K562 (cell line): ENCODE data around the gene PGM2. TPM values are rescaled to one million over a fixed set of nuclear protein-coding genes. Genes with fewer than 3 reads are reported as not detected.

Experiments used
- CREM ChIP-seq: IDR thresholded peaks from 2 replicates; pipeline ENCODE4 v1.6.1; 2014; ENCODE audit warnings: antibody characterized with exemption, low read depth
- CXXC5 ChIP-seq: fragments of 250-450 bp; sonication (Bioruptor Pico); IDR thresholded peaks from 2 replicates; pipeline ENCODE4 v1.8.0; 2022; ENCODE audit warnings: inconsistent platforms, mild to moderate bottlenecking, moderate library complexity
- DIDO1 ChIP-seq: fragments of 450-650 bp; IDR thresholded peaks from 2 replicates; pipeline ENCODE4 v1.6.1; 2016; ENCODE audit warnings: low read depth, missing biosample characterization, missing genetic modification characterization
- KAT8 ChIP-seq: fragments of 450-650 bp; IDR thresholded peaks from 2 replicates; pipeline ENCODE4 v1.6.1; 2016; ENCODE audit warnings: low read depth, mild to moderate bottlenecking
- NRF1 ChIP-seq, 2 experiments: fragments of 450-650 bp; IDR thresholded peaks in 1 of 2; conservative IDR thresholded peaks in 1 of 2; 2 replicates each; pipeline ENCODE4 v1.6.1; 2014; ENCODE audit warnings: mild to moderate bottlenecking in 2 of 2
- TRIM24 ChIP-seq, 2 experiments: fragments of 450-650 bp; IDR thresholded peaks; 2 replicates each; pipeline ENCODE4 v1.6.1; 2016
- ZNF57 ChIP-seq: fragments of 450-650 bp; formaldehyde crosslinking; IDR thresholded peaks from 2 replicates; pipeline ENCODE4 v1.4.0; 2020; ENCODE audit warnings: mild to moderate bottlenecking, moderate library complexity
- polyA plus RNA-seq, 8 experiments: library from polyadenylated mRNA; depleted of rRNA in 4 of 8; stranded (reverse) in 5 of 8; unstranded in 3 of 8; fragments of >200 nt; fragmentation: Nextera tagmentation in 2 of 8; fragmentation: Illumina TruSeq in 1 of 8; extraction: Ambion mirVana in 2 of 8; extraction: Trizol in 1 of 8; gene quantifications; 2 replicates each; pipeline versions ENCODE4 v1.2.1 to v1.2.3, GENCODE V29; 2011 to 2014; ENCODE audit warnings: inconsistent platforms in 1 of 8, missing spikeins in 1 of 8
- total RNA-seq, 7 experiments: library from RNA; depleted of rRNA in 6 of 7; stranded (reverse); fragments of >200 nt in 6 of 7; fragmentation: Illumina TruSeq in 2 of 7; extraction: Trizol in 2 of 7; gene quantifications; 2 replicates each; pipeline versions ENCODE4 v1.2.1 to v1.2.3, GENCODE V29; 2011 to 2021; ENCODE audit warnings: low replicate concordance in 1 of 7
- TF ChIP-seq, protein P1 (sequence below): sonication (generic); formaldehyde crosslinking; IDR thresholded peaks from 2 replicates; pipeline ENCODE4 v1.8.1; 2023; ENCODE audit warnings: missing genetic modification reagents, mild to moderate bottlenecking, borderline replicate concordance
- TF ChIP-seq, protein P2 (sequence below): fragments of 450-650 bp; IDR thresholded peaks from 2 replicates; pipeline ENCODE4 v1.6.1; 2016; ENCODE audit warnings: mild to moderate bottlenecking, moderate library complexity

Gene PGM2
- total and polyA plus RNA-seq, 9 of the 15 experiments (the other 6 are each of a cell fraction or from before 2014, with no cell fraction given) = 15.2 to 77.3 (median 51.4) TPM

DNA sequence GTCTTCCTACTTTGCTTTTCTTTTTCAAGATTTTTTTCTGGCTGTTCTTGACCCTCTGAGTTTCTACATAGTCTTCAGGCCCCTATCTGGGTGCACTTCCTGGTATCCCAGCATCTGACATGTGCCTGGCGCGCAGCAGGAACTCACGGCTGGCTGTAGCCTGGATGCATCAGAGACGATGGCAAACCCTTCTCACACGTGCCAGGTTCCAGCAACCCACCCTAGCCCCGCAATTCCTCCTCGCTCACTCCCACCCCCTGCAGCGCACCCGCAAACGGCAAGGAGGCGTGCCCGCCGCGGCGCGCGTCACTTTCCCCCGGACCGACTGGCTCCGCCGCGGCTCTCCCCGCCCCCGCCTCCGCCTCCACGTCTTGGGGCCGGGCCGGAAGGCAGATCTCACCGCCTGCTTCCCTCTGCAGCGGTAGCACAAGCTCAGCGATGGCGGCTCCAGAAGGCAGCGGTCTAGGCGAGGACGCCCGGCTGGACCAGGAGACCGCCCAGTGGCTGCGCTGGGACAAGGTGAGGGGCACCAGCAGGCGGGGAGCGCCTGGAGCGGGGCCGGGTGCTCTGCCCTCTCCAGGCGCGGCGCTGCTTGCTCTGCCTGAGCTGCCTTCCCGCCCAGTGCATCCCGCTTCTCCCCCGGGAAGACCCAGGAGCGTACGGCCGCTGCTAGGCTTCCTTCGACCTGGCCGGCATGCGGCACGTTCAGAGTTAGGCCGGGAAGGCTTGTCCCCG lies at the start of gene PGM2 (continued):
- TF ChIP-seq, protein P1, sequence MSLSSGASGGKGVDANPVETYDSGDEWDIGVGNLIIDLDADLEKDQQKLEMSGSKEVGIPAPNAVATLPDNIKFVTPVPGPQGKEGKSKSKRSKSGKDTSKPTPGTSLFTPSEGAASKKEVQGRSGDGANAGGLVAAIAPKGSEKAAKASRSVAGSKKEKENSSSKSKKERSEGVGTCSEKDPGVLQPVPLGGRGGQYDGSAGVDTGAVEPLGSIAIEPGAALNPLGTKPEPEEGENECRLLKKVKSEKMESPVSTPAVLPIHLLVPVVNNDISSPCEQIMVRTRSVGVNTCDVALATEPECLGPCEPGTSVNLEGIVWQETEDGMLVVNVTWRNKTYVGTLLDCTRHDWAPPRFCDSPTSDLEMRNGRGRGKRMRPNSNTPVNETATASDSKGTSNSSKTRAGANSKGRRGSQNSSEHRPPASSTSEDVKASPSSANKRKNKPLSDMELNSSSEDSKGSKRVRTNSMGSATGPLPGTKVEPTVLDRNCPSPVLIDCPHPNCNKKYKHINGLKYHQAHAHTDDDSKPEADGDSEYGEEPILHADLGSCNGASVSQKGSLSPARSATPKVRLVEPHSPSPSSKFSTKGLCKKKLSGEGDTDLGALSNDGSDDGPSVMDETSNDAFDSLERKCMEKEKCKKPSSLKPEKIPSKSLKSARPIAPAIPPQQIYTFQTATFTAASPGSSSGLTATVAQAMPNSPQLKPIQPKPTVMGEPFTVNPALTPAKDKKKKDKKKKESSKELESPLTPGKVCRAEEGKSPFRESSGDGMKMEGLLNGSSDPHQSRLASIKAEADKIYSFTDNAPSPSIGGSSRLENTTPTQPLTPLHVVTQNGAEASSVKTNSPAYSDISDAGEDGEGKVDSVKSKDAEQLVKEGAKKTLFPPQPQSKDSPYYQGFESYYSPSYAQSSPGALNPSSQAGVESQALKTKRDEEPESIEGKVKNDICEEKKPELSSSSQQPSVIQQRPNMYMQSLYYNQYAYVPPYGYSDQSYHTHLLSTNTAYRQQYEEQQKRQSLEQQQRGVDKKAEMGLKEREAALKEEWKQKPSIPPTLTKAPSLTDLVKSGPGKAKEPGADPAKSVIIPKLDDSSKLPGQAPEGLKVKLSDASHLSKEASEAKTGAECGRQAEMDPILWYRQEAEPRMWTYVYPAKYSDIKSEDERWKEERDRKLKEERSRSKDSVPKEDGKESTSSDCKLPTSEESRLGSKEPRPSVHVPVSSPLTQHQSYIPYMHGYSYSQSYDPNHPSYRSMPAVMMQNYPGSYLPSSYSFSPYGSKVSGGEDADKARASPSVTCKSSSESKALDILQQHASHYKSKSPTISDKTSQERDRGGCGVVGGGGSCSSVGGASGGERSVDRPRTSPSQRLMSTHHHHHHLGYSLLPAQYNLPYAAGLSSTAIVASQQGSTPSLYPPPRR (CRISPR knock-in tag) = peak; percentile 90; the same call in 1 of the 2 replicates
- no peak for TF ChIP-seq KAT8
- peak; percentile 84 for TF ChIP-seq CREM
- 0 out of 2 replicates have a peak, but pooled peaks have one; percentile 36 for TF ChIP-seq ZNF57 (CRISPR knock-in tag)
- peak; percentile 79 for TF ChIP-seq CXXC5
- peak; percentile 64 to 70 for TF ChIP-seq NRF1 (conservative IDR thresholded peaks at IDR 0.05 in 1 of 2, IDR thresholded peaks at IDR 0.05 in 1 of 2)
- TF ChIP-seq TRIM24 (IDR thresholded peaks at IDR 0.05) = 0 out of 4 replicates have a peak, but pooled peaks of 1 of the 2 experiments have one; percentile 22
- no peak for TF ChIP-seq DIDO1 (tag)
- TF ChIP-seq, protein P2, sequence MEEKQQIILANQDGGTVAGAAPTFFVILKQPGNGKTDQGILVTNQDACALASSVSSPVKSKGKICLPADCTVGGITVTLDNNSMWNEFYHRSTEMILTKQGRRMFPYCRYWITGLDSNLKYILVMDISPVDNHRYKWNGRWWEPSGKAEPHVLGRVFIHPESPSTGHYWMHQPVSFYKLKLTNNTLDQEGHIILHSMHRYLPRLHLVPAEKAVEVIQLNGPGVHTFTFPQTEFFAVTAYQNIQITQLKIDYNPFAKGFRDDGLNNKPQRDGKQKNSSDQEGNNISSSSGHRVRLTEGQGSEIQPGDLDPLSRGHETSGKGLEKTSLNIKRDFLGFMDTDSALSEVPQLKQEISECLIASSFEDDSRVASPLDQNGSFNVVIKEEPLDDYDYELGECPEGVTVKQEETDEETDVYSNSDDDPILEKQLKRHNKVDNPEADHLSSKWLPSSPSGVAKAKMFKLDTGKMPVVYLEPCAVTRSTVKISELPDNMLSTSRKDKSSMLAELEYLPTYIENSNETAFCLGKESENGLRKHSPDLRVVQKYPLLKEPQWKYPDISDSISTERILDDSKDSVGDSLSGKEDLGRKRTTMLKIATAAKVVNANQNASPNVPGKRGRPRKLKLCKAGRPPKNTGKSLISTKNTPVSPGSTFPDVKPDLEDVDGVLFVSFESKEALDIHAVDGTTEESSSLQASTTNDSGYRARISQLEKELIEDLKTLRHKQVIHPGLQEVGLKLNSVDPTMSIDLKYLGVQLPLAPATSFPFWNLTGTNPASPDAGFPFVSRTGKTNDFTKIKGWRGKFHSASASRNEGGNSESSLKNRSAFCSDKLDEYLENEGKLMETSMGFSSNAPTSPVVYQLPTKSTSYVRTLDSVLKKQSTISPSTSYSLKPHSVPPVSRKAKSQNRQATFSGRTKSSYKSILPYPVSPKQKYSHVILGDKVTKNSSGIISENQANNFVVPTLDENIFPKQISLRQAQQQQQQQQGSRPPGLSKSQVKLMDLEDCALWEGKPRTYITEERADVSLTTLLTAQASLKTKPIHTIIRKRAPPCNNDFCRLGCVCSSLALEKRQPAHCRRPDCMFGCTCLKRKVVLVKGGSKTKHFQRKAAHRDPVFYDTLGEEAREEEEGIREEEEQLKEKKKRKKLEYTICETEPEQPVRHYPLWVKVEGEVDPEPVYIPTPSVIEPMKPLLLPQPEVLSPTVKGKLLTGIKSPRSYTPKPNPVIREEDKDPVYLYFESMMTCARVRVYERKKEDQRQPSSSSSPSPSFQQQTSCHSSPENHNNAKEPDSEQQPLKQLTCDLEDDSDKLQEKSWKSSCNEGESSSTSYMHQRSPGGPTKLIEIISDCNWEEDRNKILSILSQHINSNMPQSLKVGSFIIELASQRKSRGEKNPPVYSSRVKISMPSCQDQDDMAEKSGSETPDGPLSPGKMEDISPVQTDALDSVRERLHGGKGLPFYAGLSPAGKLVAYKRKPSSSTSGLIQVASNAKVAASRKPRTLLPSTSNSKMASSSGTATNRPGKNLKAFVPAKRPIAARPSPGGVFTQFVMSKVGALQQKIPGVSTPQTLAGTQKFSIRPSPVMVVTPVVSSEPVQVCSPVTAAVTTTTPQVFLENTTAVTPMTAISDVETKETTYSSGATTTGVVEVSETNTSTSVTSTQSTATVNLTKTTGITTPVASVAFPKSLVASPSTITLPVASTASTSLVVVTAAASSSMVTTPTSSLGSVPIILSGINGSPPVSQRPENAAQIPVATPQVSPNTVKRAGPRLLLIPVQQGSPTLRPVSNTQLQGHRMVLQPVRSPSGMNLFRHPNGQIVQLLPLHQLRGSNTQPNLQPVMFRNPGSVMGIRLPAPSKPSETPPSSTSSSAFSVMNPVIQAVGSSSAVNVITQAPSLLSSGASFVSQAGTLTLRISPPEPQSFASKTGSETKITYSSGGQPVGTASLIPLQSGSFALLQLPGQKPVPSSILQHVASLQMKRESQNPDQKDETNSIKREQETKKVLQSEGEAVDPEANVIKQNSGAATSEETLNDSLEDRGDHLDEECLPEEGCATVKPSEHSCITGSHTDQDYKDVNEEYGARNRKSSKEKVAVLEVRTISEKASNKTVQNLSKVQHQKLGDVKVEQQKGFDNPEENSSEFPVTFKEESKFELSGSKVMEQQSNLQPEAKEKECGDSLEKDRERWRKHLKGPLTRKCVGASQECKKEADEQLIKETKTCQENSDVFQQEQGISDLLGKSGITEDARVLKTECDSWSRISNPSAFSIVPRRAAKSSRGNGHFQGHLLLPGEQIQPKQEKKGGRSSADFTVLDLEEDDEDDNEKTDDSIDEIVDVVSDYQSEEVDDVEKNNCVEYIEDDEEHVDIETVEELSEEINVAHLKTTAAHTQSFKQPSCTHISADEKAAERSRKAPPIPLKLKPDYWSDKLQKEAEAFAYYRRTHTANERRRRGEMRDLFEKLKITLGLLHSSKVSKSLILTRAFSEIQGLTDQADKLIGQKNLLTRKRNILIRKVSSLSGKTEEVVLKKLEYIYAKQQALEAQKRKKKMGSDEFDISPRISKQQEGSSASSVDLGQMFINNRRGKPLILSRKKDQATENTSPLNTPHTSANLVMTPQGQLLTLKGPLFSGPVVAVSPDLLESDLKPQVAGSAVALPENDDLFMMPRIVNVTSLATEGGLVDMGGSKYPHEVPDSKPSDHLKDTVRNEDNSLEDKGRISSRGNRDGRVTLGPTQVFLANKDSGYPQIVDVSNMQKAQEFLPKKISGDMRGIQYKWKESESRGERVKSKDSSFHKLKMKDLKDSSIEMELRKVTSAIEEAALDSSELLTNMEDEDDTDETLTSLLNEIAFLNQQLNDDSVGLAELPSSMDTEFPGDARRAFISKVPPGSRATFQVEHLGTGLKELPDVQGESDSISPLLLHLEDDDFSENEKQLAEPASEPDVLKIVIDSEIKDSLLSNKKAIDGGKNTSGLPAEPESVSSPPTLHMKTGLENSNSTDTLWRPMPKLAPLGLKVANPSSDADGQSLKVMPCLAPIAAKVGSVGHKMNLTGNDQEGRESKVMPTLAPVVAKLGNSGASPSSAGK = peak; percentile 62
